Spleen (tissue), 11 donors: ENCODE results near the gene DYSF. TPM values are rescaled to one million over a fixed set of nuclear protein-coding genes. Genes with fewer than 3 reads are reported as not detected.
A peak's percentile ranks its signal among the peaks of the same experiment; 100 is the strongest.

Experiments
- DNase-seq: peaks from one replicate; pipeline ENCODE4 v3.0.0-alpha.2; 2020
- H3K27ac ChIP-seq, 8 donors: fragments of 200-600 bp; sonication (generic) in 7 of 8; 1 replicate in 4 of 8; 2 replicates in 4 of 8; pipeline versions ENCODE4 v1.5.0 to v1.8.0; 2016 to 2021; ENCODE audit warnings: inconsistent platforms in 4 of 8, mild to moderate bottlenecking in 4 of 8, moderate library complexity in 1 of 8
- H3K27me3 ChIP-seq, 7 donors: fragments of 200-600 bp; sonication (generic) in 6 of 7; replicated peaks in 1 of 7; 1 replicate in 4 of 7; 2 replicates in 3 of 7; pipeline versions ENCODE4 v1.5.0 to v1.8.0; 2016 to 2021; ENCODE audit warnings: inconsistent platforms in 3 of 7, mild to moderate bottlenecking in 1 of 7
- H3K36me3 ChIP-seq, 6 donors: fragments of 200-600 bp; sonication (generic) in 5 of 6; 1 replicate in 4 of 6; 2 replicates in 2 of 6; pipeline versions ENCODE4 v1.5.0 to v1.8.0; 2016 to 2021; ENCODE audit warnings: inconsistent platforms in 2 of 6
- H3K4me1 ChIP-seq, 6 donors: fragments of 200-600 bp; sonication (generic) in 5 of 6; 1 replicate in 3 of 6; 2 replicates in 3 of 6; pipeline versions ENCODE4 v1.5.0 to v1.8.0; 2016 to 2021; ENCODE audit warnings: inconsistent platforms in 3 of 6
- H3K4me3 ChIP-seq, 8 donors: fragments of 200-600 bp; sonication (generic) in 7 of 8; 1 replicate in 4 of 8; 2 replicates in 4 of 8; pipeline versions ENCODE4 v1.5.0 to v1.8.0; 2016 to 2021; ENCODE audit warnings: inconsistent platforms in 4 of 8, mild to moderate bottlenecking in 4 of 8, moderate library complexity in 2 of 8
- H3K9me3 ChIP-seq, 8 donors: fragments of 200-600 bp; sonication (generic) in 7 of 8; 1 replicate in 4 of 8; 2 replicates in 4 of 8; pipeline versions ENCODE4 v1.5.0 to v1.8.0; 2016 to 2021; ENCODE audit warnings: inconsistent platforms in 4 of 8
- CTCF ChIP-seq, 11 experiments: fragments of 200-600 bp in 7 of 11; fragments of 450-650 bp in 4 of 11; sonication (generic) in 4 of 11; IDR thresholded peaks in 8 of 11; conservative IDR thresholded peaks in 3 of 11; 1 replicate in 7 of 11; 2 replicates in 4 of 11; pipeline versions ENCODE4 v1.4.0 to v1.8.0; 2016 to 2021; ENCODE audit warnings: antibody characterized with exemption in 11 of 11, inconsistent platforms in 4 of 11, mild to moderate bottlenecking in 1 of 11
- POLR2A ChIP-seq, 3 donors: fragments of 450-650 bp; IDR thresholded peaks; one replicate each; pipeline ENCODE4 v1.5.1; 2017; ENCODE audit warnings: antibody characterized with exemption in 3 of 3, mild to moderate bottlenecking in 1 of 3
- POLR2AphosphoS5 ChIP-seq, 3 donors: sonication (generic); formaldehyde crosslinking; IDR thresholded peaks; one replicate each; pipeline ENCODE4 v1.5.1; 2017; ENCODE audit warnings: antibody characterized with exemption in 3 of 3
- WGBS, 5 donors: extraction: QIAGEN DNeasy Blood & Tissue Kit in 3 of 5; methylation state at CpG; one replicate each; pipeline versions ENCODE4 v1.1.5 to v1.1.7; 2013 to 2018; 5-methylcytosine and 5-hydroxymethylcytosine counted together
- intact Hi-C: fragments of 100-400 bp; cut with DNase I; formaldehyde crosslinking; loops from one replicate; pipeline ENCODE4 v1.15.0; 2023; ENCODE audit warnings: low total_unique reads
- polyA plus RNA-seq, 3 donors: library from polyadenylated mRNA; stranded (reverse); fragments of 200-250 nt; gene quantifications; one replicate each; pipeline ENCODE4 v1.2.1, GENCODE V29; 2013
- total RNA-seq, 7 donors: library from RNA; depleted of rRNA in 3 of 7; stranded (reverse); fragments of >200 nt in 3 of 7; fragmentation: NEBNext Ultra II Directional in 4 of 7; extraction: Animal tissue kit (Norgen Biotek cat#: 25700) in 4 of 7; gene quantifications; one replicate each; pipeline versions ENCODE4 v1.1.0 to v1.2.1, GENCODE V29; 2016 to 2021
- donor health status: healthy with polysubstance abuse.
- donor health status: DM: no; HTN: no; CAD: no; lungs with moderate emphysema.
- donor health status: DM: no; HTN: no; CAD: no.
- donor health status: Bipolar disorder and iron deficiency.
- donor health status: healthy.
- donor health status: DM: no; HTN: no; CAD: no.
- donor health status: DM: yes; HTN: yes; CAD: no.

The DYSF gene
- total and polyA plus RNA-seq, 10 donors = 4.0 to 287 (median 124) TPM

DNA sequence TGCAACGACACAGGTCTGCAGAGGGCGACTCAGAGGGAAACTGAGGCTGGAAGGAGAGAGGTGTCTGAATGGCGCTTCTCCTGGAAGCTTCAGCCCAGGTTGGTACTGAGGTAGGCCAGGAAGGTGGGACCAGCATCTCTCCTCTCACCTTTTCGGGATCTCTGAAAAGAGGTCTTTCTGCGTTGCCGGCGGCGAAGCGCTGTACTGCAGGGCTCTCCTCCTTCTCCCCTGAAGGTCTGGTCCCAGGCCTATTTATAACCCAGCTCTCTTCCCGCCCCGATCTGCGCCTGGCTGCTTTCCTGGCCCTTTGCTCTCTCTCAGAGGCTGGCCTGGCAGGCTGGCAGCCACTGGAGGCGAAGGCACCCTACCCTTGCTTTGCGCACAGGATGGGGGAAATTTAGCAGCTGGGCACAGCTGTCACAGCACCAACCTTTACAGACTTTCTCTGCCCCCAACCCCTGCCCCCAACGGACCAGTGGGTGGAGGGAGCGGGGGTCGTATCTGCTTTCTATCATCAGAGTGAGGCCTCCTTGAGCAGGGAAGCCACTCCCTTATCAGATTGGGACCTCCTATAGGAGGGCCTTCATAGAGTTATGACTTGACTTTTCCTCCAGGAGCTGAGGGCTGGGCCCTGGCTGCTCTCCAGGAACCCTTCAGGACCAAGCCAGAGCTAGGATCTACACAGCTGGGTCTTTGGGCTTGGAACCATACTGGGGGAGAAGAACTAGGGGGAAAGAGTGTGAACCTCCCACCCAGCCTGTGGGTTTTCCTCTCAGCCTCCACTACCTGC is 1.1 kb downstream of the DYSF start:
- no peak for TF ChIP-seq CTCF (IDR thresholded peaks at IDR 0.05 in 8 of 11, conservative IDR thresholded peaks at IDR 0.05 in 3 of 11)
- TF ChIP-seq POLR2AphosphoS5 (IDR thresholded peaks at IDR 0.05) = peak in 1 of 3 donors; percentile 61
- peak in 1 of 3 donors; percentile 13 for TF ChIP-seq POLR2A (IDR thresholded peaks at IDR 0.05)
- Histone ChIP-seq H3K9me3 (no peaks in the 10 kb centered on the region), H3K4me3 (peak overlapping the region; percentile 30 to 76 (median 56)), H3K4me1 (peaks cover 29 to 96% (median 59%) of the 10 kb centered on the region in 6 donors), H3K27ac (peak overlapping the region in 7 of 8 donors; percentile 74 to 95 (median 86)), H3K36me3 (peaks cover 0 to 27% (median 0%) of the 10 kb centered on the region in 6 donors), H3K27me3 (peaks cover 0 to 35% (median 9%) of the 10 kb centered on the region in 7 donors)
- 39 to 59% (median 50%) methylated on average over 13 to 17 of the region's 17 CpGs for WGBS, 5 donors
- intact Hi-C loops = no loop called here
- DNase-seq = peak; percentile 83

GRCh38 chr2:71455011-71455740 is 1.8 kb downstream of the DYSF start:
- H3K36me3 ChIP-seq = peaks cover 0 to 35% (median 0%) of the 10 kb centered on the region in 6 donors
- H3K4me3 ChIP-seq = peak overlapping the region in 7 of 8 donors; percentile 1 to 76 (median 57)
- 59 to 70% (median 65%) methylated on average over 5 to 8 of the region's 8 CpGs for WGBS, 5 donors
- intact Hi-C loops = no loop called here
- H3K4me1 ChIP-seq = peaks cover 29 to 96% (median 58%) of the 10 kb centered on the region in 6 donors
- peaks cover 0 to 35% (median 9%) of the 10 kb centered on the region in 7 donors for H3K27me3 ChIP-seq
- H3K27ac ChIP-seq = peak overlapping the region in 5 of 8 donors; percentile 43 to 95 (median 88)
- H3K9me3 ChIP-seq = no peaks in the 10 kb centered on the region
- TF ChIP-seq POLR2AphosphoS5 (IDR thresholded peaks at IDR 0.05) (no peak), CTCF (IDR thresholded peaks at IDR 0.05 in 8 of 11, conservative IDR thresholded peaks at IDR 0.05 in 3 of 11) (no peak), POLR2A (IDR thresholded peaks at IDR 0.05) (no peak)
- peak; percentile 75 for DNase-seq

GRCh38 chr2:71455741-71456569 is 2.6 kb downstream of the DYSF start:
- no peak for TF ChIP-seq CTCF (IDR thresholded peaks at IDR 0.05 in 8 of 11, conservative IDR thresholded peaks at IDR 0.05 in 3 of 11)
- TF ChIP-seq POLR2AphosphoS5 (IDR thresholded peaks at IDR 0.05) = no peak
- no peak for TF ChIP-seq POLR2A (IDR thresholded peaks at IDR 0.05)
- H3K27me3 ChIP-seq = peaks cover 0 to 35% (median 9%) of the 10 kb centered on the region in 7 donors
- peaks cover 29 to 95% (median 60%) of the 10 kb centered on the region in 6 donors for H3K4me1 ChIP-seq
- 37 to 64% (median 50%) methylated on average over 5 to 6 of the region's 6 CpGs for WGBS, 5 donors
- H3K27ac ChIP-seq = peak overlapping the region in 4 of 8 donors; percentile 43 to 95 (median 90)
- peak overlapping the region in 6 of 8 donors; percentile 1 to 76 (median 56) for H3K4me3 ChIP-seq
- no peaks in the 10 kb centered on the region for H3K9me3 ChIP-seq
- peaks cover 0 to 35% (median 0%) of the 10 kb centered on the region in 6 donors for H3K36me3 ChIP-seq
- no peak for DNase-seq
- intact Hi-C loops = no loop called here
